Sigmoid colon (tissue), 7 donors: ENCODE results near the gene HES5. TPM values are rescaled to one million over a fixed set of nuclear protein-coding genes. Genes with fewer than 3 reads are reported as not detected.

Experiments
- DNase-seq: peaks from one replicate; pipeline ENCODE4 v3.0.0-alpha.2; 2019
- H3K27ac ChIP-seq, 4 donors: fragments of 200-600 bp; sonication (generic); one replicate each; pipeline ENCODE4 v1.5.1; 2016 to 2019; ENCODE audit warnings: mild to moderate bottlenecking in 1 of 4
- H3K27me3 ChIP-seq, 3 donors: fragments of 200-600 bp; sonication (generic); one replicate each; pipeline ENCODE4 v1.5.1; 2019; ENCODE audit warnings: mild to moderate bottlenecking in 1 of 3
- H3K36me3 ChIP-seq, 4 donors: fragments of 200-600 bp; sonication (generic); one replicate each; pipeline ENCODE4 v1.5.1; 2016 to 2019
- H3K4me1 ChIP-seq, 4 donors: fragments of 200-600 bp; sonication (generic); one replicate each; pipeline ENCODE4 v1.5.1; 2017 to 2019
- H3K4me3 ChIP-seq, 4 donors: fragments of 200-600 bp; sonication (generic); one replicate each; pipeline ENCODE4 v1.5.1; 2017 to 2019; ENCODE audit warnings: mild to moderate bottlenecking in 2 of 4, moderate library complexity in 1 of 4
- H3K9me3 ChIP-seq, 4 donors: fragments of 200-600 bp in 3 of 4; sonication (generic) in 3 of 4; one replicate each; pipeline versions ENCODE4 v1.5.1 to v1.6.1; 2013 to 2019
- CTCF ChIP-seq, 4 experiments: fragments of 450-650 bp in 3 of 4; fragments of 200-600 bp in 1 of 4; IDR thresholded peaks; one replicate each; pipeline ENCODE4 v1.5.1; 2016 to 2019; ENCODE audit warnings: antibody characterized with exemption in 4 of 4, mild to moderate bottlenecking in 3 of 4, moderate library complexity in 2 of 4
- EP300 ChIP-seq, 4 donors: sonication (generic); formaldehyde crosslinking; IDR thresholded peaks; one replicate each; pipeline ENCODE4 v1.6.1; 2017; ENCODE audit warnings: antibody characterized with exemption in 4 of 4
- POLR2A ChIP-seq, 2 donors: fragments of 450-650 bp; IDR thresholded peaks; one replicate each; pipeline ENCODE4 v1.6.1; 2016; ENCODE audit warnings: antibody characterized with exemption in 2 of 2, mild to moderate bottlenecking in 2 of 2, moderate library complexity in 2 of 2
- POLR2AphosphoS5 ChIP-seq, 4 donors: sonication (generic); formaldehyde crosslinking; IDR thresholded peaks; one replicate each; pipeline ENCODE4 v1.6.1; 2017; ENCODE audit warnings: antibody characterized with exemption in 4 of 4
- whole genome bisulfite sequencing, 2 donors: extraction: QIAGEN DNeasy Blood & Tissue Kit; methylation state at CpG; one replicate each; pipeline ENCODE4 v1.1.7; 2013; 5-methylcytosine and 5-hydroxymethylcytosine counted together
- intact Hi-C: fragments of 100-400 bp; cut with DNase I; formaldehyde crosslinking; loops from one replicate; pipeline ENCODE4 v1.15.1; 2023
- polyA plus RNA-seq, 3 donors: library from polyadenylated mRNA; stranded (reverse); fragments of 200-250 nt; gene quantifications; one replicate each; pipeline ENCODE4 v1.2.3, GENCODE V29; 2013
- total RNA-seq, 4 donors: library from RNA; depleted of rRNA; stranded (reverse); fragments of >200 nt; gene quantifications; one replicate each; pipeline ENCODE4 v1.1.0, GENCODE V29; 2016
- donor health status: healthy with polysubstance abuse.
- donor health status: Bipolar disorder and iron deficiency.
- donor health status: healthy.

The HES5 gene
- total and polyA plus RNA-seq, 7 donors = 0.36 to 1.2 (median 0.61) TPM; not detected in 4

GRCh38 chr1:2538376-2538775, 8.3 kb upstream of the HES5 start:
- H3K27me3 ChIP-seq = peaks cover 23 to 99% (median 66%) of the 10 kb centered on the region in 3 donors
- WGBS, 2 donors = 86 to 91% methylated on average over 4 of the region's 4 CpGs
- no peaks in the 10 kb centered on the region for H3K36me3 ChIP-seq
- TF ChIP-seq EP300 (IDR thresholded peaks at IDR 0.05) = no peak
- no peak for TF ChIP-seq POLR2AphosphoS5 (IDR thresholded peaks at IDR 0.05)
- TF ChIP-seq CTCF (IDR thresholded peaks at IDR 0.05) = no peak
- TF ChIP-seq POLR2A (IDR thresholded peaks at IDR 0.05) = no peak
- no peaks in the 10 kb centered on the region for H3K9me3 ChIP-seq
- H3K4me1 ChIP-seq = peaks cover 0 to 8% (median 6%) of the 10 kb centered on the region in 4 donors
- H3K4me3 ChIP-seq = no peak overlapping the region
- intact Hi-C loops = no loop called here
- DNase-seq = no peak
- H3K27ac ChIP-seq = no peak overlapping the region

- WGBS, 2 donors = 24 to 66% methylated on average over 9 of the region's 9 CpGs
- peaks cover 23 to 99% (median 64%) of the 10 kb centered on the region in 3 donors for H3K27me3 ChIP-seq
- DNase-seq = no peak
- intact Hi-C loops = no loop called here
- TF ChIP-seq CTCF (IDR thresholded peaks at IDR 0.05) (no peak), POLR2A (IDR thresholded peaks at IDR 0.05) (no peak), EP300 (IDR thresholded peaks at IDR 0.05) (no peak), POLR2AphosphoS5 (IDR thresholded peaks at IDR 0.05) (no peak)
- H3K4me3 ChIP-seq = no peak overlapping the region
- H3K4me1 ChIP-seq = peaks cover 0 to 8% (median 6%) of the 10 kb centered on the region in 4 donors
- no peaks in the 10 kb centered on the region for H3K36me3 ChIP-seq
- no peak overlapping the region for H3K27ac ChIP-seq
- no peaks in the 10 kb centered on the region for H3K9me3 ChIP-seq
Observed at GRCh38 chr1:2537784-2538115, 7.7 kb upstream of the HES5 start.

GRCh38 chr1:2535981-2536380, 5.9 kb upstream of the HES5 start:
- H3K4me1 ChIP-seq = peaks cover 0 to 10% (median 7%) of the 10 kb centered on the region in 4 donors
- no peak overlapping the region for H3K4me3 ChIP-seq
- DNase-seq = no peak
- no peak overlapping the region for H3K27ac ChIP-seq
- WGBS, 2 donors = 63 to 87% methylated on average over 9 of the region's 9 CpGs
- TF ChIP-seq CTCF (IDR thresholded peaks at IDR 0.05) (no peak), POLR2A (IDR thresholded peaks at IDR 0.05) (no peak), EP300 (IDR thresholded peaks at IDR 0.05) (no peak), POLR2AphosphoS5 (IDR thresholded peaks at IDR 0.05) (no peak)
- intact Hi-C loops = no loop called here
- no peaks in the 10 kb centered on the region for H3K9me3 ChIP-seq
- H3K27me3 ChIP-seq = peaks cover 35 to 99% (median 75%) of the 10 kb centered on the region in 3 donors
- H3K36me3 ChIP-seq = no peaks in the 10 kb centered on the region

- no peak for DNase-seq
- 12 to 63% methylated on average over 27 of the region's 27 CpGs for WGBS, 2 donors
- intact Hi-C loops = no loop called here
- Histone ChIP-seq H3K36me3 (no peaks in the 10 kb centered on the region), H3K9me3 (no peaks in the 10 kb centered on the region), H3K27ac (no peak overlapping the region), H3K27me3 (peaks cover 35 to 99% (median 75%) of the 10 kb centered on the region in 3 donors), H3K4me1 (peaks cover 0 to 10% (median 9%) of the 10 kb centered on the region in 4 donors), H3K4me3 (no peak overlapping the region)
- no peak for TF ChIP-seq POLR2AphosphoS5 (IDR thresholded peaks at IDR 0.05)
- TF ChIP-seq EP300 (IDR thresholded peaks at IDR 0.05) = no peak
- no peak for TF ChIP-seq POLR2A (IDR thresholded peaks at IDR 0.05)
- TF ChIP-seq CTCF (IDR thresholded peaks at IDR 0.05) = no peak
Observed at GRCh38 chr1:2535455-2535854, 5.4 kb upstream of the HES5 start.
